ENCODE results near the gene FPGS.

DNA sequence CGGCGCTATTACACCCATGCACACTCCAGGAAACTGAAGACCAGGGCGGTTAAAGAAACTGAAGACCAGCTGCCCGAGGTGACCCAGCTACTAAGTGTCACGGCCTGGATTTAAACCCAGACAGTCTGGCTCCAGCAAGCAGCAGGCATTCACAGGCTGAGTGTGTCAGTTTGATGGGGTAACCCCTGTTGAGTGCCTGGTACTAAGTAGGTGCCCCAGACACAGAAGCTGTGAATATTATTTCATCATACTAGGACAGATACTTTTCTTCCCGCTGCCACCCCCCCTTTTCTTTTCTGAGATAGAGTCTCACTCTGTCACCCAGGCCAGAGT lies 44.5 kb downstream of the FPGS start:
- TF ChIP-seq, protein P1, sequence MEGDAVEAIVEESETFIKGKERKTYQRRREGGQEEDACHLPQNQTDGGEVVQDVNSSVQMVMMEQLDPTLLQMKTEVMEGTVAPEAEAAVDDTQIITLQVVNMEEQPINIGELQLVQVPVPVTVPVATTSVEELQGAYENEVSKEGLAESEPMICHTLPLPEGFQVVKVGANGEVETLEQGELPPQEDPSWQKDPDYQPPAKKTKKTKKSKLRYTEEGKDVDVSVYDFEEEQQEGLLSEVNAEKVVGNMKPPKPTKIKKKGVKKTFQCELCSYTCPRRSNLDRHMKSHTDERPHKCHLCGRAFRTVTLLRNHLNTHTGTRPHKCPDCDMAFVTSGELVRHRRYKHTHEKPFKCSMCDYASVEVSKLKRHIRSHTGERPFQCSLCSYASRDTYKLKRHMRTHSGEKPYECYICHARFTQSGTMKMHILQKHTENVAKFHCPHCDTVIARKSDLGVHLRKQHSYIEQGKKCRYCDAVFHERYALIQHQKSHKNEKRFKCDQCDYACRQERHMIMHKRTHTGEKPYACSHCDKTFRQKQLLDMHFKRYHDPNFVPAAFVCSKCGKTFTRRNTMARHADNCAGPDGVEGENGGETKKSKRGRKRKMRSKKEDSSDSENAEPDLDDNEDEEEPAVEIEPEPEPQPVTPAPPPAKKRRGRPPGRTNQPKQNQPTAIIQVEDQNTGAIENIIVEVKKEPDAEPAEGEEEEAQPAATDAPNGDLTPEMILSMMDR (conservative IDR thresholded peaks at IDR 0.05), result no peak
- no peak for TF ChIP-seq ZFX (IDR thresholded peaks at IDR 0.05)

All from C4-2B (cell line).